NT2/D1 (cell line): ENCODE data around the gene TLNRD1.
"Not testable (repeated sequence)": the region's sequence is repeated elsewhere in the genome, so short reads cannot be mapped to it uniquely, and the experiment has no call there.

ENCODE experiments used
- DNase-seq: peaks from one replicate; pipeline ENCODE4 v3.0.0-alpha.2; 2011; ENCODE audit warnings: low read depth, low spot score
- H3K27me3 ChIP-seq: 2 replicates; pipeline ENCODE4 v1.6.0; 2011; ENCODE audit warnings: mild to moderate bottlenecking; ENCODE audit not compliant: insufficient read length, insufficient read depth
- H3K36me3 ChIP-seq: 2 replicates; pipeline ENCODE4 v1.6.1; 2011; ENCODE audit warnings: mild to moderate bottlenecking, low read length, mixed read lengths; ENCODE audit not compliant: insufficient read depth, insufficient read length
- H3K4me1 ChIP-seq: 2 replicates; pipeline ENCODE4 v1.5.1; 2011; ENCODE audit not compliant: insufficient read depth, insufficient read length
- H3K4me3 ChIP-seq: 2 replicates; pipeline ENCODE4 v1.5.1; 2011; ENCODE audit warnings: low read depth; ENCODE audit not compliant: insufficient read length
- H3K9ac ChIP-seq: 2 replicates; pipeline ENCODE4 v1.6.0; 2011; ENCODE audit warnings: low read depth; ENCODE audit not compliant: insufficient read length
- H3K9me3 ChIP-seq: 2 replicates; pipeline ENCODE4 v1.5.1; 2011; ENCODE audit warnings: mild to moderate bottlenecking, low read length; ENCODE audit not compliant: insufficient read depth
- SUZ12 ChIP-seq: IDR thresholded peaks from 2 replicates; pipeline ENCODE4 v1.6.1; 2011; ENCODE audit not compliant: insufficient read length, insufficient read depth; ENCODE audit errors: extremely low read depth
- YY1 ChIP-seq: IDR thresholded peaks from 2 replicates; pipeline ENCODE4 v1.6.1; 2011; ENCODE audit not compliant: insufficient read length, insufficient read depth
- ZNF274 ChIP-seq: IDR thresholded peaks from 2 replicates; pipeline ENCODE4 v1.6.1; 2011; ENCODE audit warnings: mild to moderate bottlenecking, low read depth, low read length

Gene TLNRD1

DNA sequence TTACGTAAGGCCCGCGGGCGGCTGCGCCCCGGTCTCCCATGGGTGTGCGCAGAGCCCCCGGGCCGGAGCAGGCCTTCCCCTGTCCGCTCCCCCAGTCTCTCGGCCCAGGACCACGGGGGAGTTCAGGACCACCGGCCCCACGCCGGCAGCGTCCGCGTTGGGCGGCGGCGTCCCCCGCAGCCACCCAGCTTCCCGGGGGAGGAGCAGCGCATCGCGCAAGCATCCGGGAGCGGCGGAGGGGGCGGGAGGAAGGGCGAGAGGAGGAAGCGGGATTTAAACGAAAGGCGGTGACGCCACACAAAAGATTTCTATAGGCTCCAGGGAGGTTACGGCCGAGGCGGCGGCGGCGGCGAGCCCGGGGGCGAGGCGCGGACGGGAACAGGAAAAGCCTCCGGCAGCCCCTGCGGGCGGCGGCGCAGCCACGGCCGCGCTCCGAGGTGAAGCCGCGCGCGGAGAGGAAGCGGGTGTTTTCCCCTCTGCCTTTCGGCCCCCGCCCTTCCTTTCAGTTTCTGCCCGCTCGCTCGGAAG, at the start of gene TLNRD1:
TSS of gene TLNRD1 (plus strand) at position 300 of the 528 bp plus-strand sequence. CDS start 1,349 bp downstream, outside the sequence.
- TF ChIP-seq ZNF274 (no peak), YY1 (no peak)

DNA sequence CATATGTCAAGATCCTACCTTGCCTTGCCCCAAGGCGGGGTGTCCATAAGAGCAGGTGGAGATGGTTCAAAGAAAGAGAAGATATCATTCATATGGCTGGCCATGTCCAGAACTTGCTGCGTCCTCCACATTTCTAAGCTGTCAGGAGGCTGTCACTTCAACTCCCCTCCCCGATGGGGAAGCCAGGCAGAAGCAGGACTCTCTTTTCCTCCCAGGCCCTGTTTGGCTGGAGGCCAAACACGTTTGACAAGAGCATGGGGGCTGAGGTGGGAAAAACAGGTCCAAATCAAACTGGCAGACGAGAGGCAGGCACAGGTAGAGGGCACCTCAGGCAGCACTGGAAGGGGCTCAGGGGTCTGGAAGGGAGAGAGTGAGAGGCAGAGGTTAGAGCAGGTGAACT, 48.8 kb upstream of the TLNRD1 start:
- Histone ChIP-seq H3K27me3 (no peaks in the 10 kb centered on the region), H3K9me3 (no peaks in the 10 kb centered on the region), H3K4me3 (no peak overlapping the region), H3K4me1 (peaks cover 9% of the 10 kb centered on the region), H3K9ac (no peak overlapping the region), H3K36me3 (peaks cover 59% of the 10 kb centered on the region)
- TF ChIP-seq SUZ12 (no peak), ZNF274 (no peak), YY1 (no peak)
- DNase-seq, result no peak

More for the DNA sequence above, at the start of gene TLNRD1:
- H3K4me3 ChIP-seq, result peak within 1 kb of the TSS; percentile 72
- H3K4me1 ChIP-seq, result peaks cover 5% of the 10 kb centered on the region
- DNase-seq, result peak; percentile 86
- H3K9me3 ChIP-seq, result no peaks in the 10 kb centered on the region
- peak within 1 kb of the TSS; percentile 95 for H3K9ac ChIP-seq
- H3K36me3 ChIP-seq, result peaks cover 26% of the 10 kb centered on the region
- no peaks in the 10 kb centered on the region for H3K27me3 ChIP-seq

DNA sequence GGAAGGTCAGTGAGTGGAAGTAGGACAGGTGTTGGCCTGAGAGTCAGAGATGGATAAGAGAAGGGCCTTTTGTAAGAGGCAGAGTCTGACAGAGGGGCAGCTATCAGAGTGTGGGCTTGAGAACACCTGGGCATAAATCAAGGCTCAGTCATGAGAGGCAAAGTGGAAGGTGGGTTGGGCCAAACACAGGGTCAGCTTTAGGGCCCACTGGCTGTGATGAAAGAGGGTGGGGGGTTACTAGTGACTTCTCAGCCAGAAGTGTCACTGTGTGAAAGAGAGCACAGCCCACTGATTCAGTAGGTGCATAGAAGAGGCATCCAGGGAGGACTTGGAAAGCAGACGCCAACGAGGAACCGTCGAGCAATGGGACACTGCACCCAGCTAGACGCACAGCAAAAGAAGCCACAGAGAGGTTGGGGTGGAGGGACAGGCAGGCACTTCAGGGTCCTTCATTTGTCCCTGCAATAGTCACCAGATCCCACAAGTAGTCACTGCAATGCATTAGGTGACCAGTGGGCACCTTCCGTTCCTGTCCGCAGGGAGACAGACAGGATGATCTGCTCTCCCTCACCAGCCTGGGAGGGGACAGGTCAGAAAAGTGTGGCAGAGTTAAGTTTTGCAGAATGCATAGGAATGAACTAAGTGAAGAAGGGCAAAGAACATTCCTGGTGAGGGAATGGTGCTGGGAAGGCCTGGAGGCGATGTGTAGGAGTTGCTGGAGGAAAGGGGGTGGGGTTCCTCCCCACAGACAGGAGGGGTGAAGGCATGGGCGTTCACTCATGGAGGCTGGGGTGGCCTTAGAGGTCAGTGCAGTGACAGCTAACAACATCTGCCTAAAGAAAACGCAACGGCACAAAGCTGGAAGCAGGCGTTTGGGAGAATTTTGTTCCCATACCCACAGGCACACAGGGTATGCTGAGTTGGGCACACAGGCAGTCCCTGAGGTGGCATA, 47.4 kb upstream of the TLNRD1 start:
- no peak for DNase-seq
- H3K36me3 ChIP-seq, result peaks cover 45% of the 10 kb centered on the region
- TF ChIP-seq ZNF274 (no peak), SUZ12 (no peak), YY1 (no peak)

DNA sequence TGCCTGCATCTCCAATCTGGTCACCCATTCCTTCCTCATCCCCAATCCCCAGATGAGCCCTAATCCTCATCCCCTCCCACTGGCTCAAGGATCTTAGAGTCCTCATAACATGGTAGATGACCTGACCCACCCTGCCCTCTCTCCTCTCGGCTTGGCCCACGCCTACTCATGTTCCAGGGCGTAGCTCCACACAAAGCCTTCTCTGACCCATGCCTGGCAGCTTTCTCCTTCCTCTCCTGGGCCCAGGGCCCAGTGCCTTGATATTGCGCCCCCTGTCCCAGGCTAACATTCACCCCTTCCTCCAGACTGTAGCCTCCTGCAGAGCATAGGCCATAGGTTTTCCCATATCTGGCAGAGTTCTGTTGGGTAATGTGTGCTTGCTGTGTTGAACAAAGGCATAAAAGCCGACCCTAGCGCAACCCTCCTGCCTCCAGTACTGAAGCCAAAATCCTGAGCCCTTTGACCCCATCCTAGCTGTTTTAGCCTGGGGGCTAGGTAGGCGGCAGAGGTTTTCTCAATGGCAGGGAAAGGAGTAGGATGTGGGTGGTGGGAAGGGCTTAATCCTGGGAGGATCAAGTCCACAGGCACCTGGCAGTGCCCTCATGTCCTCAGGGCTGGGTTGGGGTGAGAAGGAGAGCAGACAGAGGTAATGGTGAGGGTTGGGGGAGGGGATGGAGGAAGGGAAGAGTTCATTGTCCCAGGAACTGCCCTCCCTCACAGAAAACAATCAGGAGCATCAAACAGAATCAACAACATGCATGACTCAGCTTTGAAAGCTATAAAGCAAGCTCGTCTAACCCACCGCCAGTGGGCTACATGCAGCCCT, 46.6 kb upstream of the TLNRD1 start:
- Histone ChIP-seq H3K9me3 (no peaks in the 10 kb centered on the region), H3K27me3 (no peaks in the 10 kb centered on the region), H3K36me3 (peaks cover 43% of the 10 kb centered on the region), H3K9ac (peak overlapping the region; percentile 11), H3K4me1 (peaks cover 9% of the 10 kb centered on the region), H3K4me3 (no peak overlapping the region)
- TF ChIP-seq ZNF274 (no peak), YY1 (no peak), SUZ12 (no peak)
- peak; percentile 63 for DNase-seq

More for the DNA sequence above, 47.4 kb upstream of the TLNRD1 start:
- H3K4me3 ChIP-seq, result no peak overlapping the region
- H3K4me1 ChIP-seq, result peaks cover 9% of the 10 kb centered on the region
- H3K9me3 ChIP-seq, result no peaks in the 10 kb centered on the region
- H3K9ac ChIP-seq, result no peak overlapping the region
- no peaks in the 10 kb centered on the region for H3K27me3 ChIP-seq

DNA sequence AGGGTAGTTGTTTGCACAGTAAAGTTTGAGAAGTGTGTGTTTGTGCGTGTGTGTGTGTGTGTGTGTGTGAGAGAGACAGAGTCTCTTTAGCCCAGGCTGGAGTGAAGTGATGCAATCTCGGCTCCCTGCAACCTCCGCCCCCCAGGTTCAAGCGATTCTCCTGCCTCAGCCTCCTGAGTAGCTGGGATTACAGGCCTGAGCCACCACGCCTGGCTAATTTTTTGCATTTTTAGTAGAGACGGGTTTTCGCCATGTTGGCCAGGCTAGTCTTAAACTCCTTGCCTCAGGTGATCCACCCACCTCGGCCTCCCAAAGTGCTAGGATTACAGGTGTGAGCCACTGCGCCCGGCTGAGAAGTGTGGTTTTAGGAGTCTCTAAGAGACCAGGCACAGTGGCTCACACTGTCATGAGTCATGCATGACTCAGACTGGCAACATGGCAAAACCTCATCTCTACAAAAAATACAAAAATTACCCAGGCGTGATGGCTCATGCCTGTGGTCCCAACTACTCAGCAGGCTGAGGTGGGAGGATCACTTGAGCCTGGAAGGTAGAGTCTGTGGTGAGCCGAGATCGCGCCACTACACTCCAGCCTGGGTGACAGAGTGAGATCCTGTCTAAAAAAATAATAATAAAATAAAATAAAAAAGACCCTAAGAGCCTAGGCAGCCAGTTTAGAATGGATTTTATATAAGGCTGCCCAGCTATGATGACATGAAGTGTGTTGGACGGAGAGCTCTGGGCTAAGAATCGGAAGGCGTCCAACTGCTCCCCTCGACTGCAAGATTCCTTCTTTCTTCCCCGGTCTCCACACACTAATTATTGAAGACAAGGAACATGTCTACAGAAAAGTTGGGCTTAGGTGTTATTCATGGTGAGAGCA, 44.9 kb upstream of the TLNRD1 start:
- not testable (repeated sequence) for DNase-seq, H3K27me3 ChIP-seq, H3K9me3 ChIP-seq, H3K4me1 ChIP-seq, H3K9ac ChIP-seq, H3K4me3 ChIP-seq
- H3K36me3 ChIP-seq, result peaks cover 34% of the 10 kb centered on the region

DNA sequence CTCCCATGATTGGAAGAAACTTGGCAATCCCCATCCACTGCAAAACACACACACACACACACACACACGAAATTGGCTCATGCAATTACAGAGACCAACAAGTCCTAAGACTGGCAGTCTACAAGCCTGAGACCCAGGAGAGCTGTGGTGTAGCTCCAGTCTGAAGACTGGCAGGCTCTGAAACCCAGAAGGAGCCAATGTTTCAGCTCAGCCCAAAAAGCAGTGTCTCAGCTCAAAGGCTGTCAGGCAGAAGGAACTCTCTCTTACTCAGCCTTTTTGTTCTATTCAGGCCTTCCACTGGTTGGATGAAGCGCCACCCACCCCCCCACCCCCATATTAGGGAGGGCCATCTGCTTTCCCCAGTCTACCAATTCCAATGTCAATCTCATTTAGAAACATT, 43.2 kb upstream of the TLNRD1 start:
- Histone ChIP-seq H3K9me3 (no peaks in the 10 kb centered on the region), H3K4me1 (peaks cover 9% of the 10 kb centered on the region), H3K36me3 (peaks cover 20% of the 10 kb centered on the region), H3K27me3 (no peaks in the 10 kb centered on the region), H3K4me3 (no peak overlapping the region), H3K9ac (no peak overlapping the region)
- TF ChIP-seq ZNF274, result no peak
- TF ChIP-seq YY1, result no peak
- no peak for TF ChIP-seq SUZ12
- DNase-seq, result no peak
